SK-N-SH treated with all-trans-retinoic acid at 6 μM for 48 hours (cell line): ENCODE measurements around the gene PTPRF.

ENCODE experiments used
- ATAC-seq: fragments of 200-7000 bp; cut with Tn5 transposase; 3 replicates; pipeline ENCODE4 v1.9.1; 2020; ENCODE audit warnings: mild to moderate bottlenecking, moderate library complexity
- ARNTL ChIP-seq: fragments of 450-650 bp; formaldehyde crosslinking; IDR thresholded peaks from 2 replicates; pipeline ENCODE4 v1.5.0; 2020; ENCODE audit warnings: low read depth, mild to moderate bottlenecking, moderate library complexity, borderline replicate concordance
- BACH2 ChIP-seq: fragments of 250-450 bp; sonication (Bioruptor Pico); IDR thresholded peaks from 2 replicates; pipeline ENCODE4 v1.9.0; 2021; ENCODE audit warnings: mild to moderate bottlenecking, borderline replicate concordance
- CSDC2 ChIP-seq: fragments of 250-450 bp; sonication (Bioruptor Pico); IDR thresholded peaks from 2 replicates; pipeline ENCODE4 v1.5.0; 2020; ENCODE audit warnings: mild to moderate bottlenecking, moderate library complexity
- ESRRG ChIP-seq: fragments of 250-450 bp; sonication (Bioruptor Pico); IDR thresholded peaks from 2 replicates; pipeline ENCODE4 v1.6.1; 2021; ENCODE audit warnings: mild to moderate bottlenecking
- GLIS3 ChIP-seq: fragments of 250-450 bp; sonication (Bioruptor Pico); IDR thresholded peaks from 2 replicates; pipeline ENCODE4 v1.5.0; 2020; ENCODE audit warnings: mild to moderate bottlenecking, moderate library complexity
- ISL1 ChIP-seq: fragments of 250-450 bp; sonication (Bioruptor Pico); IDR thresholded peaks from 2 replicates; pipeline ENCODE4 v2.1.2; 2022; ENCODE audit warnings: mild to moderate bottlenecking, moderate library complexity
- OSR1 ChIP-seq: fragments of 250-450 bp; sonication (Bioruptor Pico); IDR thresholded peaks from 2 replicates; pipeline ENCODE4 v1.8.0; 2022; ENCODE audit warnings: moderate library complexity, mild to moderate bottlenecking, inconsistent platforms
- PPARA ChIP-seq: fragments of 250-450 bp; sonication (Bioruptor Pico); IDR thresholded peaks from 2 replicates; pipeline ENCODE4 v1.5.0; 2020; ENCODE audit warnings: mild to moderate bottlenecking, borderline replicate concordance
- RARB ChIP-seq: fragments of 250-450 bp; sonication (Bioruptor Pico); IDR thresholded peaks from 2 replicates; pipeline ENCODE4 v1.8.0; 2021; ENCODE audit warnings: mild to moderate bottlenecking, moderate library complexity
- SNAI2 ChIP-seq: fragments of 250-450 bp; sonication (Bioruptor Pico); IDR thresholded peaks from 2 replicates; pipeline ENCODE4 v1.5.0; 2020; ENCODE audit warnings: mild to moderate bottlenecking, moderate library complexity
- TCF4 ChIP-seq: fragments of 250-450 bp; sonication (Bioruptor Pico); IDR thresholded peaks from 2 replicates; pipeline ENCODE4 v1.8.0; 2021; ENCODE audit warnings: mild to moderate bottlenecking, moderate library complexity, borderline replicate concordance
- TOX ChIP-seq: fragments of 250-450 bp; sonication (Bioruptor Pico); IDR thresholded peaks from 2 replicates; pipeline ENCODE4 v1.8.0; 2021; ENCODE audit warnings: mild to moderate bottlenecking, moderate library complexity, borderline replicate concordance
- ZC3H10 ChIP-seq: fragments of 250-450 bp; sonication (Bioruptor Pico); IDR thresholded peaks from 2 replicates; pipeline ENCODE4 v1.5.1; 2021; ENCODE audit warnings: mild to moderate bottlenecking, moderate library complexity
- ZFP3 ChIP-seq: fragments of 250-450 bp; sonication (Bioruptor Pico); IDR thresholded peaks from 2 replicates; pipeline ENCODE4 v1.5.0; 2020; ENCODE audit warnings: mild to moderate bottlenecking, moderate library complexity
- ZFP30 ChIP-seq: fragments of 450-650 bp; formaldehyde crosslinking; IDR thresholded peaks from 2 replicates; pipeline ENCODE4 v1.5.0; 2022; ENCODE audit warnings: mild to moderate bottlenecking, moderate library complexity
- ZNF565 ChIP-seq: fragments of 450-650 bp; formaldehyde crosslinking; conservative IDR thresholded peaks from 2 replicates; pipeline ENCODE4 v1.5.0; 2020; ENCODE audit warnings: low read depth, mild to moderate bottlenecking, moderate library complexity
- ZNF70 ChIP-seq: fragments of 450-650 bp; formaldehyde crosslinking; IDR thresholded peaks from 2 replicates; pipeline ENCODE4 v1.5.0; 2020; ENCODE audit warnings: mild to moderate bottlenecking, moderate library complexity
- ZNF8 ChIP-seq: fragments of 450-650 bp; formaldehyde crosslinking; IDR thresholded peaks from 2 replicates; pipeline ENCODE4 v1.5.0; 2020; ENCODE audit warnings: mild to moderate bottlenecking, moderate library complexity
- TF ChIP-seq, protein P1 (sequence below): fragments of 250-450 bp; sonication (Bioruptor Pico); IDR thresholded peaks from 2 replicates; pipeline ENCODE4 v1.8.0; 2020; ENCODE audit warnings: mild to moderate bottlenecking, moderate library complexity, borderline replicate concordance
- TF ChIP-seq, protein P2 (sequence below): fragments of 250-450 bp; sonication (Bioruptor Pico); IDR thresholded peaks from 2 replicates; pipeline ENCODE4 v1.8.0; 2021; ENCODE audit warnings: low read depth, mild to moderate bottlenecking, moderate library complexity, borderline replicate concordance
- TF ChIP-seq, protein P3 (sequence below): fragments of 250-450 bp; sonication (Bioruptor Pico); IDR thresholded peaks from 2 replicates; pipeline ENCODE4 v1.5.1; 2020; ENCODE audit warnings: low read depth, mild to moderate bottlenecking, moderate library complexity

The PTPRF gene

DNA sequence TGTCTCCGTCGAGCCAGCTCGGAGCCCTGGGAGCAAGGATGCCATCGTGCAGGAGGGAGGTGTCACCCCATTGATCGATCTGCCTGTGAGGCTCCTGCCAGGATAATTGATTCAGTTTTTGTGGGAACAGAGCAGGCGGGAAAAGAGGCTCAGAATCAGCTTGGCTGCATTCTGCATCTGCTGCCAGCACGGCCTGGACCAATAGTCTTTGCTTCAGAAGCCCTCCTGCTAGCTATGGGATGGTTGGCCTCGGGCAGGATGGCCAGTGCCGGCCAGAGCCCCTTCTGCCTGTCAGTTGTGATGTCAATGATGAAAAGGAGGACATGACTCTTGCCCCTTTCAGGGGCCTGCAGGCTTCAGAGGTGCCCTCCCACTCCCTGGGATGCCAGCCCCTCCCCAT lies 39.6 kb downstream of the PTPRF start:
- no peak for ATAC-seq
- TF ChIP-seq RARB (CRISPR knock-in tag) (no peak), TCF4 (CRISPR knock-in tag) (no peak), ZNF565 (no peak), OSR1 (CRISPR knock-in tag) (no peak), ZC3H10 (CRISPR knock-in tag) (no peak), CSDC2 (CRISPR knock-in tag) (no peak), TOX (CRISPR knock-in tag) (no peak), ESRRG (no peak), ZFP30 (CRISPR knock-in tag) (no peak)
- TF ChIP-seq, protein P1, sequence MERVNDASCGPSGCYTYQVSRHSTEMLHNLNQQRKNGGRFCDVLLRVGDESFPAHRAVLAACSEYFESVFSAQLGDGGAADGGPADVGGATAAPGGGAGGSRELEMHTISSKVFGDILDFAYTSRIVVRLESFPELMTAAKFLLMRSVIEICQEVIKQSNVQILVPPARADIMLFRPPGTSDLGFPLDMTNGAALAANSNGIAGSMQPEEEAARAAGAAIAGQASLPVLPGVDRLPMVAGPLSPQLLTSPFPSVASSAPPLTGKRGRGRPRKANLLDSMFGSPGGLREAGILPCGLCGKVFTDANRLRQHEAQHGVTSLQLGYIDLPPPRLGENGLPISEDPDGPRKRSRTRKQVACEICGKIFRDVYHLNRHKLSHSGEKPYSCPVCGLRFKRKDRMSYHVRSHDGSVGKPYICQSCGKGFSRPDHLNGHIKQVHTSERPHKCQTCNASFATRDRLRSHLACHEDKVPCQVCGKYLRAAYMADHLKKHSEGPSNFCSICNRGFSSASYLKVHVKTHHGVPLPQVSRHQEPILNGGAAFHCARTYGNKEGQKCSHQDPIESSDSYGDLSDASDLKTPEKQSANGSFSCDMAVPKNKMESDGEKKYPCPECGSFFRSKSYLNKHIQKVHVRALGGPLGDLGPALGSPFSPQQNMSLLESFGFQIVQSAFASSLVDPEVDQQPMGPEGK (CRISPR knock-in tag), result no peak

DNA sequence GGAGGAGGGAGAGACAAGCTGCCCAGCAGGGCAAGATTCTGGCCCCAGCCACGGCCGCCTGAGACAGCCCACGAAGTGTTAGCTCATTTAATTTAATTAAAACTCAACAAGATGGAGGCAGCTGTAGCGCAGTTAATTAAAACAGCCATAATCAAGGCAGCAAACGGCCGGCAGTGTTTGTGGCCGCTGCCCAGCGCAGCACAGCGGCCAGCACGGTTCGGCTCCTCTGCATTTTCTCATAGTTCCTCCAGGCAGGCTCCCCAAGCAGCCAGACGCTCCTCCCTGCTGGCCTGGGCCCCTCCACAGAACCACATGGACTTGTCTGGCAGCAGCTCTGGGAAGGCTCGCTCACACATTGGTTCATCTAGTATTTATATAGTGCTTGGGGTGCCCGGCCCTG lies 40.0 kb downstream of the PTPRF start:
- ATAC-seq, result no peak
- TF ChIP-seq ZNF70, result no peak
- TF ChIP-seq PPARA (CRISPR knock-in tag), result no peak
- TF ChIP-seq TCF4 (CRISPR knock-in tag), result no peak
- no peak for TF ChIP-seq OSR1 (CRISPR knock-in tag)
- TF ChIP-seq, protein P2, sequence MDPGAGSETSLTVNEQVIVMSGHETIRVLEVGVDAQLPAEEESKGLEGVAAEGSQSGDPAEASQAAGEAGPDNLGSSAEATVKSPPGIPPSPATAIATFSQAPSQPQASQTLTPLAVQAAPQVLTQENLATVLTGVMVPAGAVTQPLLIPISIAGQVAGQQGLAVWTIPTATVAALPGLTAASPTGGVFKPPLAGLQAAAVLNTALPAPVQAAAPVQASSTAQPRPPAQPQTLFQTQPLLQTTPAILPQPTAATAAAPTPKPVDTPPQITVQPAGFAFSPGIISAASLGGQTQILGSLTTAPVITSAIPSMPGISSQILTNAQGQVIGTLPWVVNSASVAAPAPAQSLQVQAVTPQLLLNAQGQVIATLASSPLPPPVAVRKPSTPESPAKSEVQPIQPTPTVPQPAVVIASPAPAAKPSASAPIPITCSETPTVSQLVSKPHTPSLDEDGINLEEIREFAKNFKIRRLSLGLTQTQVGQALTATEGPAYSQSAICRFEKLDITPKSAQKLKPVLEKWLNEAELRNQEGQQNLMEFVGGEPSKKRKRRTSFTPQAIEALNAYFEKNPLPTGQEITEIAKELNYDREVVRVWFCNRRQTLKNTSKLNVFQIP, result no peak
- no peak for TF ChIP-seq ARNTL (CRISPR knock-in tag)
- TF ChIP-seq ISL1 (CRISPR knock-in tag), result no peak
- no peak for TF ChIP-seq ZNF565
- TF ChIP-seq GLIS3 (CRISPR knock-in tag), result no peak
- TF ChIP-seq ZFP3 (CRISPR knock-in tag), result no peak
- TF ChIP-seq, all 23 proteins: peak for 0

DNA sequence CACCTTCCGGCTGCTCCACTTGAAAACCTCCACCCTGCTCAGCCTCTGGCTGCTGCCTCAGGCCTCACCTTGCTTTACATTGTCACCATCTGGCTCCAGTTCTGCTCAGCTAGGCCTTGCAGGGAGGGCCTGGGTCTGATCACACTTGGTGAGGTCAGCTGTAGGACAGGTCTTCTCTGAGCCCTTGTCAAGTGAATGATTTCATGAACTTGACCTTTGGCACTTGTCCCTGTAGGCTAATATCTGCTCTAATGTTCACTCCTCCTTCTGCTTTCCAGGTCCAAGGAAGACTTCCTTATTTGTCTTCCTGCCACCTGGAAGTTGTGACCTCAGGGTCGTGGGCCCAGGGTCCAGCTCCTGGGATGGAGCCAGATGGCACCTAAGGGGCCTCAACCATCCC lies 41.4 kb downstream of the PTPRF start:
- TF ChIP-seq, protein P2, result no peak
- no peak for TF ChIP-seq ZFP3 (CRISPR knock-in tag)
- TF ChIP-seq RARB (CRISPR knock-in tag), result no peak
- no peak for TF ChIP-seq SNAI2 (CRISPR knock-in tag)
- TF ChIP-seq, protein P3, sequence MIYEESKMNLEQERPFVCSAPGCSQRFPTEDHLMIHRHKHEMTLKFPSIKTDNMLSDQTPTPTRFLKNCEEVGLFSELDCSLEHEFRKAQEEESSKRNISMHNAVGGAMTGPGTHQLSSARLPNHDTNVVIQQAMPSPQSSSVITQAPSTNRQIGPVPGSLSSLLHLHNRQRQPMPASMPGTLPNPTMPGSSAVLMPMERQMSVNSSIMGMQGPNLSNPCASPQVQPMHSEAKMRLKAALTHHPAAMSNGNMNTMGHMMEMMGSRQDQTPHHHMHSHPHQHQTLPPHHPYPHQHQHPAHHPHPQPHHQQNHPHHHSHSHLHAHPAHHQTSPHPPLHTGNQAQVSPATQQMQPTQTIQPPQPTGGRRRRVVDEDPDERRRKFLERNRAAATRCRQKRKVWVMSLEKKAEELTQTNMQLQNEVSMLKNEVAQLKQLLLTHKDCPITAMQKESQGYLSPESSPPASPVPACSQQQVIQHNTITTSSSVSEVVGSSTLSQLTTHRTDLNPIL (CRISPR knock-in tag), result no peak
- TF ChIP-seq ARNTL (CRISPR knock-in tag), result no peak
- TF ChIP-seq ZNF70, result no peak
- TF ChIP-seq TOX (CRISPR knock-in tag), result no peak
- no peak for TF ChIP-seq ZNF565
- ATAC-seq, result no peak

DNA sequence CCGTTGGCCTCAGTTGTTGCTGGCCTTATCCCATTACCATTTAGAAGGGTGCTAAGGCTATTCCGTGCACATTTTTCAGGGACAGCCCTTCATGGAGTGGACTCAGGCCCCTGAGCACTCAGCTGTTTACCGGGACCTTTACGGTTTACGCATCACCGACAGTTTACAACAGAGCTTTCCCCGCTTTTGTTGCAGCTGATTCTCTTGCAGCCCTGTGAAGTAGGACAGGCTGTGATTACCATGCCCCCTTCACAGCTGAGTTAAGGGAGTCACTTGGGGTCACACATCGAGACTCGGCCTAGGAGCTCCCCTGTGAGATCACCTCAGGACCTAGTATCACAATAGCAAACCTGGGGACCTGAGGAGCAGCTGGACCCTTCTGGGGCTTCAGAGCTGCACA lies 41.9 kb downstream of the PTPRF start:
- ATAC-seq, result no peak
- no peak for TF ChIP-seq CSDC2 (CRISPR knock-in tag)
- TF ChIP-seq OSR1 (CRISPR knock-in tag), result no peak
- TF ChIP-seq ISL1 (CRISPR knock-in tag), result no peak
- no peak for TF ChIP-seq BACH2 (CRISPR knock-in tag)
- TF ChIP-seq, protein P1 (CRISPR knock-in tag), result no peak
- TF ChIP-seq ZNF8 (CRISPR knock-in tag), result no peak
